DND-41 (cell line): ENCODE results near the gene FAM217B.

Experiments
- ATAC-seq: fragments of 200-7000 bp; cut with Tn5 transposase; 3 replicates; pipeline ENCODE4 v1.9.1; 2021; ENCODE audit warnings: low read depth; ENCODE audit not compliant: insufficient read depth
- DNase-seq: peaks from one replicate; pipeline ENCODE4 v3.0.0-alpha.2; 2020
- H2AFZ ChIP-seq: 2 replicates; pipeline ENCODE4 v1.6.0; 2012; ENCODE audit warnings: low read depth, low read length
- H3K27ac ChIP-seq: 2 replicates; pipeline ENCODE4 v1.5.1; 2012; ENCODE audit warnings: low read length, inconsistent platforms
- H3K27me3 ChIP-seq: fragments of 200-600 bp; sonication (generic); 2 replicates; pipeline ENCODE4 v1.6.0; 2012; ENCODE audit warnings: low read length, mild to moderate bottlenecking, inconsistent platforms; ENCODE audit not compliant: insufficient read depth, poor library complexity
- H3K36me3 ChIP-seq: 2 replicates; pipeline ENCODE4 v1.5.1; 2012; ENCODE audit warnings: low read length, inconsistent platforms; ENCODE audit not compliant: insufficient read depth
- H3K4me1 ChIP-seq: 2 replicates; pipeline ENCODE4 v1.5.1; 2012; ENCODE audit warnings: mild to moderate bottlenecking, low read length; ENCODE audit not compliant: insufficient read depth
- H3K4me2 ChIP-seq: 2 replicates; pipeline ENCODE4 v1.6.0; 2012; ENCODE audit warnings: mild to moderate bottlenecking, moderate library complexity, low read length, inconsistent platforms; ENCODE audit not compliant: insufficient read depth
- H3K4me3 ChIP-seq, 2 experiments: fragments of 200-600 bp in 1 of 2; shearing (Covaris generic) in 1 of 2; 2 replicates each; pipeline ENCODE4 v1.5.1; 2012 to 2016; ENCODE audit warnings: inconsistent platforms in 2 of 2, low read length in 2 of 2, mild to moderate bottlenecking in 2 of 2, low read depth in 1 of 2, moderate library complexity in 1 of 2
- H3K79me2 ChIP-seq: 2 replicates; pipeline ENCODE4 v1.6.0; 2012; ENCODE audit warnings: low read length, inconsistent platforms; ENCODE audit not compliant: insufficient read depth
- H3K9ac ChIP-seq: 2 replicates; pipeline ENCODE4 v1.6.0; 2012; ENCODE audit warnings: low read depth, mild to moderate bottlenecking, inconsistent platforms, low read length, moderate library complexity
- H3K9me3 ChIP-seq: 2 replicates; pipeline ENCODE4 v1.5.1; 2012; ENCODE audit warnings: low read length, moderate library complexity, mild to moderate bottlenecking, inconsistent platforms; ENCODE audit not compliant: insufficient read depth, severe bottlenecking
- H4K20me1 ChIP-seq: 2 replicates; pipeline ENCODE4 v1.6.0; 2012; ENCODE audit warnings: low read length; ENCODE audit not compliant: insufficient read depth
- CTCF ChIP-seq: IDR thresholded peaks from 2 replicates; pipeline ENCODE4 v1.5.1; 2012; ENCODE audit warnings: borderline replicate concordance, low read length, moderate library complexity, mild to moderate bottlenecking; ENCODE audit not compliant: poor library complexity, severe bottlenecking; ENCODE audit errors: extremely low read depth
- EZH2 ChIP-seq: IDR thresholded peaks from 3 replicates; pipeline ENCODE4 v1.6.1; 2012; ENCODE audit warnings: borderline replicate concordance, low read depth, mild to moderate bottlenecking, moderate library complexity, low read length, inconsistent platforms; ENCODE audit not compliant: severe bottlenecking

FAM217B gene

DNA sequence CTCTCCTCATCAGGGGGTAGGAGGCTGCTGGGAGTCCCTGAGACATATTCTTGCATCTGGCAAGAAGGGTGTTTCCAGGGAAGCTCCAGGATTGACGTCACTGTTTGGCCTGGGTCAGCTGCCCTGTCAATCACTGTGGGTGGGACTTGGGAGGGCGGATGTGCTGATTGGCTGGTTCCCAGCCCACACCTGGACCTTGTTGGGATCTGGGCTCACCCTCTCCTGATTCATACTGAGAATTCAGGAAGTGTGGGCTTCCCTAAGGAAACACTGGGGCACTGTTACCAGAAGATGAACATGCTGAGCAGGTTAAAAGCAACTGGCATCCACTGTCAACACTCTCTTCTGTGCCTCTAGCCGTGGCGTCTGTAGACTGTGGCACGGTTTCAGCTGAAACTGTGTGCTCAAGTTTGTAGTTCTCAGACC is 54.5 kb downstream of the FAM217B start:
- Histone ChIP-seq H2AFZ (no peak overlapping the region), H3K9ac (no peak overlapping the region), H3K36me3 (no peaks in the 10 kb centered on the region), H3K79me2 (no peaks in the 10 kb centered on the region), H4K20me1 (no peaks in the 10 kb centered on the region), H3K4me3 (no peak overlapping the region), H3K27me3 (peaks cover 4% of the 10 kb centered on the region), H3K4me1 (no peaks in the 10 kb centered on the region), H3K9me3 (no peaks in the 10 kb centered on the region), H3K27ac (no peak overlapping the region), H3K4me2 (no peak overlapping the region)
- DNase-seq (no peak), ATAC-seq (no peak; the same call in 2 of the 3 replicates)
- TF ChIP-seq EZH2, result no peak
- no peak for TF ChIP-seq CTCF

DNA sequence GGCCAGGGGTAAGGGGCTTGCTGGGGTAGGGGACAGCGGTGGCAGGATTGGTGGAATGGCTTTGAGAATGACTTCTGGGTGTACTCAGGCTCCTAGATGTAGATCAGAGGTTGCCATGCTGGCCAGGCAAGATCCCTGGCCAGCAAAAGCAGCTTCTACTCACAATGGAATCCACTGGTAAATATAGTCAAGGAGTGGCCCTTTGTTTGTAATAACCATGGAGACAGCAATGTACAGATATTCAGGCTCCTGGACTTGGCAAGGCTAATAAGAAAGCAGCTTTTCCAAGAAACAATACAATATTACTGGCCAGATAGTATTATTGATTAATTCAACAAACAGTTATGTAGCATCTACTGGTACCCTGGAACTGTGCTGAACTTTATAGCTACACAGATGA is 55.9 kb downstream of the FAM217B start:
- Histone ChIP-seq H3K79me2 (no peaks in the 10 kb centered on the region), H3K36me3 (no peaks in the 10 kb centered on the region), H3K27me3 (peaks cover 9% of the 10 kb centered on the region), H3K9ac (no peak overlapping the region), H3K4me1 (no peaks in the 10 kb centered on the region), H3K4me2 (no peak overlapping the region), H3K27ac (no peak overlapping the region), H2AFZ (no peak overlapping the region), H3K9me3 (no peaks in the 10 kb centered on the region), H3K4me3 (no peak overlapping the region), H4K20me1 (no peaks in the 10 kb centered on the region)
- DNase-seq (no peak), ATAC-seq (no peak)
- TF ChIP-seq CTCF, result no peak
- TF ChIP-seq EZH2, result no peak

GRCh38 chr20:59997896-59998295 is 57.7 kb downstream of the FAM217B start:
- Histone ChIP-seq H3K36me3 (no peaks in the 10 kb centered on the region), H3K4me3 (no peak overlapping the region), H4K20me1 (no peaks in the 10 kb centered on the region), H3K9ac (no peak overlapping the region), H3K27ac (no peak overlapping the region), H3K9me3 (no peaks in the 10 kb centered on the region), H2AFZ (no peak overlapping the region), H3K4me1 (no peaks in the 10 kb centered on the region), H3K27me3 (peaks cover 9% of the 10 kb centered on the region), H3K4me2 (no peak overlapping the region), H3K79me2 (no peaks in the 10 kb centered on the region)
- ATAC-seq (no peak), DNase-seq (no peak)
- TF ChIP-seq CTCF (no peak), EZH2 (no peak)
